H1 (cell line): Measurements from ENCODE around the gene TMTC2. TPM values are rescaled to one million over a fixed set of nuclear protein-coding genes. Genes with fewer than 3 reads are reported as not detected.

Experiments used
- CTCF ChIA-PET: fragments of 300-600 bp; sonication (Branson Sonifier 250); formaldehyde crosslinking; loops from one replicate; lab custom pipeline; 2021; ENCODE audit not compliant: partially characterized antibody; lab: Charles Lee
- POLR2A ChIA-PET: fragments of 300-600 bp; sonication (Branson Sonifier 250); formaldehyde crosslinking; loops from one replicate; lab custom pipeline; 2021; ENCODE audit warnings: inconsistent platforms; ENCODE audit not compliant: partially characterized antibody; lab: Charles Lee
- DNase-seq, 2 experiments: peaks; one replicate each; pipeline versions ENCODE4 v3.0.0 to v3.0.0-alpha.2; 2010 to 2022; ENCODE audit warnings: low spot score in 2 of 2, low read depth in 1 of 2, mixed read lengths in 1 of 2
- FAIRE-seq: peaks from 2 replicates; lab custom pipeline; 2011; peaks lifted over from hg19 to GRCh38; lab: Jason Lieb, UNC
- H2AFZ ChIP-seq: 2 replicates; pipeline ENCODE4 v1.8.1; 2012; ENCODE audit warnings: low read length, inconsistent platforms
- H2AK5ac ChIP-seq: 2 replicates; pipeline ENCODE4 v1.6.1; 2013; ENCODE audit warnings: low read depth, low read length
- H2BK120ac ChIP-seq: replicated peaks from 2 replicates; pipeline ENCODE3; 2013; ENCODE audit warnings: low read depth, low read length, inconsistent platforms
- H2BK12ac ChIP-seq: 2 replicates; pipeline ENCODE4 v1.6.1; 2013; ENCODE audit warnings: low read depth, low read length
- H2BK15ac ChIP-seq: 2 replicates; pipeline ENCODE4 v1.6.1; 2013; ENCODE audit warnings: low read length
- H2BK20ac ChIP-seq: 2 replicates; pipeline ENCODE4 v1.6.1; 2013; ENCODE audit warnings: low read length
- H2BK5ac ChIP-seq: 2 replicates; pipeline ENCODE4 v1.6.1; 2013; ENCODE audit warnings: low read depth, low read length
- H3K14ac ChIP-seq: 2 replicates; pipeline ENCODE4 v1.6.1; 2013; ENCODE audit warnings: inconsistent platforms; ENCODE audit not compliant: insufficient read length
- H3K18ac ChIP-seq: 2 replicates; pipeline ENCODE4 v1.6.1; 2013; ENCODE audit warnings: low read length; ENCODE audit errors: extremely low read depth
- H3K23ac ChIP-seq: 2 replicates; pipeline ENCODE4 v1.6.1; 2013; ENCODE audit warnings: inconsistent platforms; ENCODE audit not compliant: insufficient read length
- H3K23me2 ChIP-seq: 2 replicates; pipeline ENCODE4 v1.6.1; 2013; ENCODE audit warnings: low read depth, low read length
- H3K27ac ChIP-seq: 2 replicates; pipeline ENCODE4 v1.6.1; 2011; ENCODE audit warnings: low read depth, low read length, inconsistent platforms
- H3K27me3 ChIP-seq, 4 experiments: replicated peaks in 1 of 4; 1 replicate in 1 of 4; 2 replicates in 3 of 4; pipeline versions ENCODE4 v1.6.1 to v1.8.1; 2011 to 2013; ENCODE audit warnings: low read length in 3 of 4, mild to moderate bottlenecking in 3 of 4, inconsistent platforms in 2 of 4, mixed read lengths in 2 of 4, moderate library complexity in 1 of 4; ENCODE audit not compliant: control insufficient read depth in 3 of 4, insufficient read depth in 3 of 4; ENCODE audit errors: extremely low read depth in 1 of 4
- H3K36me3 ChIP-seq, 4 experiments: 2 replicates each; pipeline versions ENCODE4 v1.6.1 to v1.8.1; 2011 to 2013; ENCODE audit warnings: mild to moderate bottlenecking in 4 of 4, low read length in 3 of 4, moderate library complexity in 2 of 4, control low read depth in 1 of 4, inconsistent platforms in 1 of 4; ENCODE audit not compliant: insufficient read depth in 4 of 4, control insufficient read depth in 2 of 4
- H3K4ac ChIP-seq: replicated peaks from 2 replicates; pipeline ENCODE3; 2013; ENCODE audit warnings: low read length, low read depth, mixed read lengths, inconsistent platforms; ENCODE audit not compliant: insufficient read length
- H3K4me1 ChIP-seq, 4 experiments: replicated peaks in 1 of 4; 1 replicate in 1 of 4; 2 replicates in 3 of 4; pipeline versions ENCODE4 v1.6.1 to v1.8.1; 2011 to 2013; ENCODE audit warnings: low read length in 3 of 4, inconsistent platforms in 2 of 4, mixed read lengths in 1 of 4; ENCODE audit not compliant: insufficient read depth in 4 of 4, control insufficient read depth in 3 of 4
- H3K4me2 ChIP-seq, 2 experiments: 2 replicates each; pipeline versions ENCODE4 v1.6.1 to v1.8.1; 2011 to 2013; ENCODE audit warnings: low read depth in 2 of 2, low read length in 2 of 2, control low read depth in 1 of 2, inconsistent platforms in 1 of 2, mild to moderate bottlenecking in 1 of 2; ENCODE audit not compliant: insufficient read depth in 1 of 2
- H3K4me3 ChIP-seq, 4 experiments: fragments of 200-600, 300-600 bp in 1 of 4; sonication (generic), shearing (Covaris generic), sonication (Bioruptor Twin) in 1 of 4; 2 replicates each; pipeline versions ENCODE4 v1.5.1 to v1.8.1; 2011 to 2016; ENCODE audit warnings: low read length in 4 of 4, low read depth in 3 of 4, control low read depth in 2 of 4, inconsistent platforms in 2 of 4, mild to moderate bottlenecking in 2 of 4, mixed read lengths in 1 of 4, moderate library complexity in 1 of 4; ENCODE audit not compliant: insufficient read depth in 2 of 4; ENCODE audit errors: extremely low read depth in 1 of 4
- H3K56ac ChIP-seq: replicated peaks from 2 replicates; pipeline ENCODE3; 2013; ENCODE audit warnings: low read depth, mild to moderate bottlenecking, mixed read lengths, low read length, inconsistent platforms; ENCODE audit not compliant: insufficient read length
- H3K79me1 ChIP-seq: 2 replicates; pipeline ENCODE4 v1.6.1; 2013; ENCODE audit warnings: low read depth, low read length, control low read depth
- H3K79me2 ChIP-seq, 2 experiments: 2 replicates each; pipeline versions ENCODE4 v1.6.1 to v1.8.1; 2012 to 2013; ENCODE audit warnings: low read length in 2 of 2, mild to moderate bottlenecking in 2 of 2, inconsistent platforms in 1 of 2; ENCODE audit not compliant: insufficient read depth in 2 of 2, control insufficient read depth in 1 of 2
- H3K9ac ChIP-seq, 4 experiments: replicated peaks in 1 of 4; 1 replicate in 1 of 4; 2 replicates in 3 of 4; pipeline versions ENCODE4 v1.6.1 to v1.8.1; 2011 to 2013; ENCODE audit warnings: low read depth in 3 of 4, low read length in 3 of 4, control low read depth in 2 of 4, mild to moderate bottlenecking in 2 of 4, moderate library complexity in 2 of 4, inconsistent platforms in 1 of 4; ENCODE audit errors: extremely low read depth in 1 of 4
- H3K9me3 ChIP-seq, 2 experiments: 2 replicates each; pipeline versions ENCODE4 v1.6.1 to v1.8.1; 2012 to 2013; ENCODE audit warnings: mild to moderate bottlenecking in 2 of 2, moderate library complexity in 2 of 2, control low read depth in 1 of 2, inconsistent platforms in 1 of 2, low read depth in 1 of 2, low read length in 1 of 2, mixed read lengths in 1 of 2; ENCODE audit not compliant: insufficient read depth in 2 of 2
- H4K20me1 ChIP-seq, 2 experiments: replicated peaks in 1 of 2; 2 replicates each; pipeline versions ENCODE3 to v1.8.1; 2011 to 2013; ENCODE audit warnings: inconsistent platforms in 2 of 2, low read length in 2 of 2, mild to moderate bottlenecking in 1 of 2; ENCODE audit not compliant: insufficient read depth in 2 of 2, control insufficient read depth in 1 of 2
- H4K5ac ChIP-seq: 2 replicates; pipeline ENCODE4 v1.6.1; 2013; ENCODE audit warnings: low read length, low read depth, mixed read lengths, inconsistent platforms; ENCODE audit not compliant: insufficient read length
- H4K8ac ChIP-seq: 2 replicates; pipeline ENCODE4 v1.8.0; 2013; ENCODE audit warnings: mild to moderate bottlenecking, moderate library complexity, low read length, inconsistent platforms; ENCODE audit not compliant: insufficient read depth; ENCODE audit errors: extremely low read depth
- H4K91ac ChIP-seq: replicated peaks from 2 replicates; pipeline ENCODE3; 2013; ENCODE audit warnings: low read length, mixed read lengths, inconsistent platforms; ENCODE audit not compliant: insufficient read length
- BRCA1 ChIP-seq: IDR thresholded peaks from 2 replicates; pipeline ENCODE4 v1.6.1; 2012; ENCODE audit warnings: low read depth, low read length, improper control_type of control experiment
- CEBPB ChIP-seq: IDR thresholded peaks from 2 replicates; pipeline ENCODE4 v1.6.1; 2012; ENCODE audit warnings: low read depth, low read length
- CTBP2 ChIP-seq: IDR thresholded peaks from 2 replicates; pipeline ENCODE4 v1.7.0; 2011; ENCODE audit warnings: borderline replicate concordance, mild to moderate bottlenecking, moderate library complexity, mixed read lengths, low read length; ENCODE audit not compliant: insufficient read depth, insufficient read length
- JUN ChIP-seq: IDR thresholded peaks from 2 replicates; pipeline ENCODE4 v1.6.1; 2011; ENCODE audit warnings: low read depth, mild to moderate bottlenecking, improper control_type of control experiment, low read length
- RAD21 ChIP-seq, 2 experiments: IDR thresholded peaks in 1 of 2; conservative IDR thresholded peaks in 1 of 2; 2 replicates each; pipeline ENCODE4 v1.6.1; 2011; ENCODE audit warnings: low read depth in 2 of 2, low read length in 2 of 2, improper control_type of control experiment in 1 of 2, inconsistent platforms in 1 of 2, mild to moderate bottlenecking in 1 of 2, moderate library complexity in 1 of 2
- SUZ12 ChIP-seq: fragments of 200-600 bp; sonication (generic); IDR thresholded peaks from 2 replicates; pipeline ENCODE4 v1.6.1; 2012; ENCODE audit warnings: mild to moderate bottlenecking, inconsistent platforms, low read length, moderate library complexity, mixed read lengths
- YY1 ChIP-seq: IDR thresholded peaks from 2 replicates; pipeline ENCODE4 v1.6.1; 2011; ENCODE audit warnings: low read depth, mild to moderate bottlenecking, low read length
- WGBS, 2 experiments: shearing (Covaris generic) in 1 of 2; methylation state at CpG; one replicate each; pipeline versions ENCODE4 v1.1.6 to v1.1.7; 2013 to 2015; ENCODE audit warnings: low lambda C conversion rate in 2 of 2, mixed read lengths in 2 of 2, inconsistent platforms in 1 of 2, low coverage in 1 of 2, missing lambda C conversion rate in 1 of 2; ENCODE audit not compliant: insufficient replicate concordance in 2 of 2, insufficient coverage in 1 of 2, insufficient read length in 1 of 2; ENCODE audit errors: extremely low coverage in 1 of 2, missing lambda C conversion rate in 1 of 2; 5-methylcytosine and 5-hydroxymethylcytosine counted together
- polyA plus RNA-seq, 7 experiments: library from polyadenylated mRNA; depleted of rRNA in 3 of 7; stranded (reverse) in 5 of 7; unstranded in 2 of 7; fragments of >200 nt in 5 of 7; fragments of 200-250 nt in 2 of 7; gene quantifications; 1 replicate in 5 of 7; 2 replicates in 1 of 7; 4 replicates in 1 of 7; pipeline versions ENCODE4 v1.2.1 to v1.2.3, GENCODE V29; 2011 to 2013; ENCODE audit warnings: missing spikeins in 2 of 7, mixed read lengths in 2 of 7
- total RNA-seq: library from RNA; stranded (reverse); fragmentation: NEBNext Ultra II Directional; extraction: Animal tissue kit (Norgen Biotek cat#: 25700); gene quantifications from 2 replicates; pipeline ENCODE4 v1.2.1, GENCODE V29; 2021
- TF ChIP-seq, protein P1 (sequence below): IDR thresholded peaks from 2 replicates; pipeline ENCODE4 v1.6.1; 2012; ENCODE audit warnings: inconsistent platforms
- TF ChIP-seq, protein P2 (sequence below), 3 experiments: IDR thresholded peaks; 1 replicate in 2 of 3; 2 replicates in 1 of 3; pipeline versions ENCODE4 v1.5.1 to v1.6.1; 2011; ENCODE audit warnings: low read length in 3 of 3, mild to moderate bottlenecking in 3 of 3, inconsistent platforms in 2 of 3, low read depth in 1 of 3, moderate library complexity in 1 of 3; ENCODE audit not compliant: insufficient read depth in 1 of 3; ENCODE audit errors: control extremely low read depth in 1 of 3

Gene TMTC2
- total and polyA plus RNA-seq, 2 of the 8 experiments (the other 6 are each of a cell fraction or from before 2014, with no cell fraction given) = 2.3 to 3.9 TPM

DNA sequence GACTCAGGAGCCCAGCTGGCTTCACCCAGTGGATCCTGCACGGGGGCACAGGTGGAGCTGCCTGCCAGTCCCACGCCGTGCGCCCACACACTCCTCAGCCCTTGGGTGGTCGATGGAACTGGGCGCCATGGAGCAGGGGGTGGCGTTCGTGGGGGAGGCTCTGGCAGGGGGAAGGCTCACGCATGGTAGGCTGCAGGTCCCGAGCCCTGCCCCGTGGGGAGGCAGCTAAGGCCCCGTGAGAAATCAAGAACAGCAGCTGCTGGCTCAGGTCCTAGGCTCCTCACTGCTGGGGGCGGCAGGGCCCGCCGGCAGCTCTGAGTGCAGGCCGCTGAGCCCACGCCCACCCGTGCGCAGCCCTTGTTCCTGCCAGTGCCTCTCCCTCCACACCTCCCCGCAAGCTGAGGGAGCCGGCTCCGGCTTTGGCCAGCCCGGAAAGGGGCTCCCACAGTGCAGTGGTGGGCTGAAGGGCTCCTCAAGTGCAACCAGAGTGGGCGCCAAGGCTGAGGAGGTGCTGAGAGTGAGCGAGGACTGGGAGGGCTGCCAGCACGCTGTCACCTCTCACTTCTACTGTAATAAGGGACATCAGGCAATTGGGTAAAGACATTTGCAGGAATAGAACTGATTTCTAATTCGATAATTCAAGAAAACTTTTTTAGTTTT, 115.4 kb downstream of the TMTC2 start:
- Histone ChIP-seq H3K4ac (no peak overlapping the region), H2BK15ac (no peak overlapping the region), H3K27me3 (no peaks in the 10 kb centered on the region), H4K91ac (no peak overlapping the region), H3K79me1 (no peaks in the 10 kb centered on the region), H3K4me1 (peaks cover 0 to 7% (median 0%) of the 10 kb centered on the region in 4 experiments; a peak in 2 of 7 replicates), H2AFZ (no peak overlapping the region), H3K9ac (no peak overlapping the region), H3K9me3 (peaks cover 0 to 4% of the 10 kb centered on the region in 2 experiments; a peak in 1 of 4 replicates), H3K23ac (no peak overlapping the region), H3K56ac (no peak overlapping the region), H2BK12ac (no peak overlapping the region), H2BK120ac (no peak overlapping the region), H4K8ac (no peak overlapping the region), H3K36me3 (no peaks in the 10 kb centered on the region), H3K27ac (no peak overlapping the region), H3K14ac (no peak overlapping the region), H3K18ac (no peak overlapping the region), H3K79me2 (no peaks in the 10 kb centered on the region), H3K23me2 (no peaks in the 10 kb centered on the region), H3K4me3 (no peak overlapping the region), H2AK5ac (no peak overlapping the region), H2BK5ac (no peak overlapping the region), H2BK20ac (no peak overlapping the region), H4K5ac (no peak overlapping the region), H4K20me1 (no peaks in the 10 kb centered on the region), H3K4me2 (no peak overlapping the region)
- no peak for FAIRE-seq
- no peak for DNase-seq
- TF ChIP-seq CTBP2 = no peak
- TF ChIP-seq, protein P1, sequence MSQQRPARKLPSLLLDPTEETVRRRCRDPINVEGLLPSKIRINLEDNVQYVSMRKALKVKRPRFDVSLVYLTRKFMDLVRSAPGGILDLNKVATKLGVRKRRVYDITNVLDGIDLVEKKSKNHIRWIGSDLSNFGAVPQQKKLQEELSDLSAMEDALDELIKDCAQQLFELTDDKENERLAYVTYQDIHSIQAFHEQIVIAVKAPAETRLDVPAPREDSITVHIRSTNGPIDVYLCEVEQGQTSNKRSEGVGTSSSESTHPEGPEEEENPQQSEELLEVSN = no peak
- TF ChIP-seq JUN = no peak
- TF ChIP-seq CEBPB = no peak
- TF ChIP-seq, protein P2, sequence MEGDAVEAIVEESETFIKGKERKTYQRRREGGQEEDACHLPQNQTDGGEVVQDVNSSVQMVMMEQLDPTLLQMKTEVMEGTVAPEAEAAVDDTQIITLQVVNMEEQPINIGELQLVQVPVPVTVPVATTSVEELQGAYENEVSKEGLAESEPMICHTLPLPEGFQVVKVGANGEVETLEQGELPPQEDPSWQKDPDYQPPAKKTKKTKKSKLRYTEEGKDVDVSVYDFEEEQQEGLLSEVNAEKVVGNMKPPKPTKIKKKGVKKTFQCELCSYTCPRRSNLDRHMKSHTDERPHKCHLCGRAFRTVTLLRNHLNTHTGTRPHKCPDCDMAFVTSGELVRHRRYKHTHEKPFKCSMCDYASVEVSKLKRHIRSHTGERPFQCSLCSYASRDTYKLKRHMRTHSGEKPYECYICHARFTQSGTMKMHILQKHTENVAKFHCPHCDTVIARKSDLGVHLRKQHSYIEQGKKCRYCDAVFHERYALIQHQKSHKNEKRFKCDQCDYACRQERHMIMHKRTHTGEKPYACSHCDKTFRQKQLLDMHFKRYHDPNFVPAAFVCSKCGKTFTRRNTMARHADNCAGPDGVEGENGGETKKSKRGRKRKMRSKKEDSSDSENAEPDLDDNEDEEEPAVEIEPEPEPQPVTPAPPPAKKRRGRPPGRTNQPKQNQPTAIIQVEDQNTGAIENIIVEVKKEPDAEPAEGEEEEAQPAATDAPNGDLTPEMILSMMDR (IDR thresholded peaks at IDR 0.05; ENCODE audit: control extremely low read depth in 1 of 3, insufficient read depth in 1 of 3, low read depth in 1 of 3, low read length in 3 of 3) = no peak
- TF ChIP-seq YY1 = no peak
- TF ChIP-seq RAD21 (IDR thresholded peaks at IDR 0.05 in 1 of 2, conservative IDR thresholded peaks at IDR 0.05 in 1 of 2; ENCODE audit: low read depth in 2 of 2, low read length in 2 of 2) = no peak
- no peak for TF ChIP-seq BRCA1
- no peak for TF ChIP-seq SUZ12
- 96% methylated on average over 18 of the region's 27 CpGs; no CpG with 5 or more reads in 1 of the 2 experiments for WGBS, 2 experiments
- CTCF ChIA-PET = no interaction called here
- POLR2A ChIA-PET = no interaction called here
